NCI-H2171 treated with DMSO at 0.1 percent for 48 hours (cell line): ENCODE results near the gene RNF186.
"Not testable (repeated sequence)": the region's sequence is repeated elsewhere in the genome, so short reads cannot be mapped to it uniquely, and the experiment has no call there.

Experiments used
- DNase-seq: peaks from one replicate; lab custom pipeline; 2025; lab: John Stamatoyannopoulos, UW

RNF186 gene

DNA sequence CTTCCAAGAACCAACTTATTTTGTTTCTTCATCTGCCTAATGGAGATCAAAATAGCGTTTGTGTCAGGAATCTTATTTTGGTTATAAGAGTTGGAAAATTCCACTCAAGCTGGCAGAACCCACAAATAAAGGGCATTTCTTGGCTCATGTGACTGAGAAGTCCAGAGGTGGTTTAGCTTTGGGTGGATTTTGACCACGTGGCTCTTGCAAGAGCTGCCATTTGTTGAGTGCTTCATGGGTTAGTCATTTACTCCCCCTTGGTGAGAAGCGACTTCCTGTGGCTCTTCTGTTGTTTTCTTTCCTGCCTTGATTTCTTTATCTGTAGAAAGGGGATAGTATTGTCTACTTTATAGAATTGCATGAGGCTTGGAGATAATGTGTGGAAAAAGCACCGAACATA lies 9.5 kb upstream of the RNF186 start:
- no peak for DNase-seq

GRCh38 chr1:19824036-19824435 lies 9.0 kb upstream of the RNF186 start:
- no peak for DNase-seq

- DNase-seq, result no peak
Observed at GRCh38 chr1:19819701-19820100, 4.6 kb upstream of the RNF186 start.

GRCh38 chr1:19818324-19818723 lies 3.2 kb upstream of the RNF186 start:
- DNase-seq, result no peak

- no peak for DNase-seq
Observed at GRCh38 chr1:19817160-19817559, 2.1 kb upstream of the RNF186 start.

DNA sequence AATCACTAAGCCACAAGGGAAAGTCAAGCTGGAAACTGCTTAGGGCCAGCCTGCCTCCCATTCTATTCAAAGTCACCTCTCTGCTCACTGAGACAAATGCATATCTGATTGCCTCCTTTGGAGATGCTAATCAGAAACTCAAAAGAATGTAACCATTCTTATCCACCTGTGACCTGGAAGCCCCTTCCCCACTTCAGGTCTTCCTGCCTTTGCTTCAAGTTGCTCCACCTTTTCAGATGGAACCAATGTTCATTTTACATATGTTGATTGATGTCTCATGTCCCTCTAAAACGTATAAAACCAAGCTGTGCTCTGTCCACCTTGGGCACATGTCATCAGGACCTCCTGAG lies 1.6 kb upstream of the RNF186 start:
- not testable (repeated sequence) for DNase-seq

- peak; percentile 97 for DNase-seq
Observed at GRCh38 chr1:19815801-19816736, 986 bp upstream of the RNF186 start.

GRCh38 chr1:19814244-19814661 lies 830 bp downstream of the RNF186 start:
- no peak for DNase-seq

DNA sequence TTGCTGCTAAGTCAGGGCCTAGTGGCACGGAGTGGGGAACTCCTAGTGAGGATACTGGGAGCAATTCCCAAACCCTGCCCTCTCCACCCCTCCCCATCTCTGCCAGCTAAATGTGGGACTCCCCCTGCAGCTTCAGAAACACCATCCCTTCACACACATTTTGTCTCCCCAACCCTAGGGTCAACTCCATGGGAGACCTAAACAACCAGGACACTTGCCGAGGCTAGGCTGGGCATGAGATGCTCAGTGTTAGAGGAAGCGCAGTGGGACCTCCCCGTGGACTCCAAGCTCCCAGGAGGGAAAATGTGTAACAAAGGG lies 1.5 kb downstream of the RNF186 start:
- no peak for DNase-seq

GRCh38 chr1:19812875-19813642 lies 2.0 kb downstream of the RNF186 start:
- DNase-seq, result no peak

DNA sequence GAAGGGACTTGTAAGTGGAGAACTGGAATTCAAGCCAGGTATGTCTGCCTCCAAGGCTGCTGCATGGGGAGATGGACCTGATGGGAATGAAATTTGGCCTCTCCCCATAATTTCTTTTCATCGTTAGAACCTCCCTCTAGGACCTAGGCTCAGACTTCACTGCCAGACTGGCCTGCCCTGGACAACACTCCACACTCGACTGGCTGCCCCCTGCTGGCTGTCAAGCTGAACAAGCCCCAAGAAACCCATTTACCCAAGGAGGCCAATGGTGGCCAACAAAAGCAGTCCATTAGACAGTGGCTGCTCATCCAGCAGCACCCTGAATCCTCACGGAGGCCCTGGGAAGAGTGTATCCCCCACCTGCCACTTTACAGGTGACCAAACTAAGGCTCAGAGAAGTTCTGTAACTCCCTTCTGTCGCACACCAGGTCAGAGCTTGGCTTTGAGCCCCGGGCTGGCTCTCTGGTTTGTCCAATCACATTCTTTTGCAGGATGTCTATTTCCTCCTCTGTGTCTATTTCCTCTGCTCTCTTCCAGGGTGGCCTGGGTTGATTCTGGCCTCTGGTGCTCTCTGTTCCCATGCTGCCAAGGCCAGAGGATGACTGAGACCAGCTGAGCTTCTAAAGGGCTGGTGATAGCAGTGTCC lies 3.8 kb downstream of the RNF186 start:
- DNase-seq, result no peak

DNA sequence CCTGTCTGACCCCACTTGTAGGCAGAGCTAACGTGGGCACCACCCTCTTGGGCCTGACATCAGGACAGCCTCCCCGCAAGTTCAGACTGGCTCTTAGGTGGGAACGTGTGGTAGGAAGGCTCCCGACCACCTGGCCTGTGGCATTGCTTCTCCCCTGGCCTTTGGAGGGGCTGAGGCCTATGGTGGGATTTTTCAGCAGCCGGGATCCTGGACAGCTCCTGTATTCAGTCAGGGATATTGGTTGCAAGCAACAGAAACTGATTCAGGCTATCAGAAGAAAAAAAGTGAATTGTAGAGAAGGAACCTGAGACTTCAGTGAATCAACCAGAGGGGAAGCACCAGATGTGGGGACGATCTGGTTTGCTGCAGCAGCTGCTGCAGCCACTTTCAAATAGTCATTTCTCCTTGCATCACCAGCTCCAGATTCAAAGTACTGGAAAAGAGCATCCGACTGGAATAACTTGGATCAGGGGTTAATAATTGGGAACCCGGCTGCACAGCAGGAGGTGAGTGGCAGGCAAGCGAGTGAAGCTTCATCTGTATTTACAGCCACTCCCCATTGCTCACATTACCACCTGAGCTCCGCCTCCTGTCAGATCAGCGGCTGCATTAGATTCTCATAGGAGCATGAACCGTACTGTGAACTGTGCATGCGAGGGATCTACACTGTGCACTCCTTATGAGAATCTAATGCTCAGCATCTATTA lies 5.9 kb downstream of the RNF186 start:
- DNase-seq, result peak; percentile 99

GRCh38 chr1:19808351-19808750 lies 6.7 kb downstream of the RNF186 start:
- no peak for DNase-seq

- DNase-seq, result no peak
Observed at GRCh38 chr1:19804831-19805251, 10.2 kb downstream of the RNF186 start.

DNA sequence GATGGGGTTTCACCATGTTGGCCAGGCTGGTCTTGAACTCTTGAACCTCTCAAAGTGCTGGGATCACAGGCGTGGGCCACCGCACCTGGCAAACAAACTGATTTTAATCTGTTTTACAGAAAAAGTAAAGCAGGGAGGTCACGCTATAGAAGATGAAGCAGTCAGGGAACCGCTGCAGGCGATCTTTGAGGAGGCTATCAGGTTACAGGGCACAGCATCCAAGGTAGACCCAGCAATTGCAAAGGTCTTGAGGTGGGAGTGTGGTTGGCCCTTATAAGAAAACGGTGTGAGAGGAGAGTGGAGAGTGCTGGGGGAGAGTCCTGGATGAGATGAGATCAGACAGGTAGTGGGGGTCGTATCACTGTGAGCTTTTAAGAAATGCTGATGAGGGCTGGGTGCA lies 12.8 kb downstream of the RNF186 start:
- DNase-seq, result no peak

DNA sequence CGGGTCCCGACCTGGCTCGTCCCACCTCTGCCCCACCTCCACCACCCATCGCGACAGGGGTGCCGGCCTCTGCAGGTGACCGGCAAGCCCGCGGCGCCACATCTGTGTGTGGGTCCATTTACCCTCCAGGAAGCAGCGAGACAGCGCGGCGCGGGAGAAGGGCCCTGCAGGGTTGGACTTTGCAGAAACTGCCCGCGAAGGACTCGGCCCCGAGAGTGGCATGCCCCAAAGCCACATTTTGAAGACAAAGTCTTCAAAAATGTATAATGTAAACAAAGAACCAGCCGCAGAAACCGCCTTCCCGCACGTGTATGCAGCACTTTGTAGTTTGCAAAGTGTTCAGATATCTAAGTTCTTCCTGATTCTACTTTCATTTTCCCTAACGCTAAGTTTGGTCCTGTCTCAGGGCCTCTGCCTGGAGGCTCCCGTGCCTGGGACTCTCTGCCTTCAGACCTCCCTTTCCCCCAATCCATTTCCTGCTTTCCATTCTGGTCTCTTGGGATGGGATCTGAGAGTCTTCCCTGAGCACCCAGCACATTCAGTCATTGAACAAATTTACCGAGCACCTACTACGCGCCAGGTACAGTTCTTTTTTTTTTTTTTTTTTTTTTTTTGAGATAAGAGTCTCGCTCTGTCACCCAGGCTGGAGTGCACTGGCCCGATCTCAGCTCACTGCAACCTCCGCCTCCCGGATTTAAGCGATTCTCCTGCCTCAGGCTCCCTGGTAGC lies 14.8 kb downstream of the RNF186 start:
- peak; percentile 44 for DNase-seq

DNA sequence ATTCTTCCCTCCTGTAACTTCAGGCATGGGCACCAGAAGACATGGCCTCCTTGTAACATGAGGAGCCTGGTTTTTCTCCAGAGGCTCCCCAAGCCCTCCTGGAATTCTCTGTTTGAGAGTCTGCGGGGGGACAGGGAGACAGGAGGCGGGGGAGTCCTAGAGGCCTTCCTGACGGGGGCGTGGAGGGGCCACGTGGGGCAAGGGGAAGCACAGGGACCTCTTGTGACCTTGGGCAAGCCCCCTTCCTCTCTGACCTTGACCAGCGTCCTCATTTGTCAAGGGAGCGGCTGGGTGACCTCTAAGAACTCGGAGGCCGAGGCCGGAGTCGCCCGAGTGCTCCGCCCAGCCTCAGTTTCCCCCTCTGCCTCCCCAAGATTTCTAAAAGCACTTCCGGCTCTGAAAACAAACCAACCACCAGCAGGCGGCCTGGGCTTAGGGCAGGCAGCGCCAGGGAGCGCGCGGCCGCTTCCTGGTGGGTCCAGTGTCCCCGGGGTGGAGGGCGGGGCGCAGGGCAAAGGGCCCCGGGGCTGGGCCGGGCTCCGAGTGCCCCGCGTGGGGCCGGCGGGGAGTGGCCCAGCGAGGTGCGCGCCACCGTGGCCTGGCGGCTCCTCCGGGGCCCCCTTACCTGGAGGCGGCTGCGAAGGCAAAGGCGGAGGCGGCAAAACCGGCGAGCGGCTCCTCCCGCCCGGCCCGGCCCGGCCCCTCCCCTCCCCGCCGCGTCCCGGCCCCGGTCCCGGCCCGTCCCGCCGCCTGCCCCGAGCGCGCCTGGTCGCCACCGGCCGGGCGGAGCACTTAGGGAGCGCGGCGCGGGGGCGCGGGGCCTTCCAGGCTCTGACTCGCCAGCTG lies 15.6 kb downstream of the RNF186 start, which contains the start of gene TMCO4:
TSS of gene TMCO4 (minus strand) at position 687 of the 846 bp plus-strand sequence. CDS start 19,158 bp downstream, outside the sequence.
- DNase-seq, result peak; percentile 9

DNA sequence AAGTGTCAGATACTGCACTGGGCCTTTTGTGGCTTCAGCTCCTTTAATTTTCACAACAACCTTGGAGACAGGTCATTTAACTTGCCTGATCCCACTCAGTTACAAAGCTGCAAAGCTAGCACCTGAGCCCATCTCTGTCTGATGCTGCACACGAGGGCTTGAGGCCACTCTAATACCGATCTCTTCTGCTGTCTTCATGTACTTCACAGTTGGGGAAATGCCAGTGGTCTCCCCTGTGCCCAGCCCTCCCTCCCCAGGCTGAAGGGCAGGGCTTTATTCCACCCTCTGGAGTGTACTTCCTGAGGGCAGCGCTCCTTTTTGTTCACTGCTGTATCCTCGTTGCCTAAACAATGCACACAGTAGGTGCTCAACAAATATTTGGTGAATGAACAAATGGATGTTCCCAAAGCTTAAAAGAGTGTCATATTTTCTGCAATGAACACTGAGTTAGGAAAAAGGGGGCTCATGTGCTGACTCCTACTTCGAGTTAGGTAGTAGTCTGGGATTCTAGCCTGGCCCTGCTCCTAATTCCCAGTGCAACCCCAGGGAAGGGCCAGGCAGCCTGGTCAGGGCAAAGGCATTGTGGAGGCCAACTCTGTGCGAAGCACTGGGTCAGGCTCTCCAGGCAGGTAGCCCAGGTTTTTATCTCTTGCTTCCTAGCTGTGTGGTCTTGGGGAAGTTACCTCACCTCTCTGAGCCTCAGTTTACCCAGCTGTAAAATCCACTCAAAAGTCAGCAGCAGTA lies 16.4 kb downstream of the RNF186 start:
- peak; percentile 31 for DNase-seq

DNA sequence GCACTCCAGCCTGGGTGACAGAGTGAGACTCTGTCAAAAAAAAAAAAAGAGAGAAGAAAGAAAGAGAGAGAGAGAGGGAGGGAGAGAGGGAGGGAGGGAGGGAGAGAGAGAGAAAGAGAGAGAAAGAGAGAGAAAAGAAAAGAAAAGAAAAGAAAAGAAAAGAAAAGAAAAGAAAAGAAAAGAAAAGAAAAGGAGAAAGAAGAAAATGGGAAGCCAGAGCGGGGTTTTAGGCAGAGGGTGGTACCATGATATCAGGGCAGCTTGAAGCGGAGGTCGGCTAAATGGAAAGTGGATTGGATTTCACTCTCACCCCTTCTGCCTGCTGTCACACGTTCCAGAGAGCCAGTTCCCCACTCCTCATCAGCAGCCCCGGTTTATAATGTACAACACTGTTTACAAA lies 17.3 kb downstream of the RNF186 start:
- DNase-seq, result peak; percentile 78

- no peak for DNase-seq
Observed at GRCh38 chr1:19794583-19794982, 20.5 kb downstream of the RNF186 start.
